IMR-90 (cell line): ENCODE data around the gene SKAP1. TPM values are rescaled to one million over a fixed set of nuclear protein-coding genes. Genes with fewer than 3 reads are reported as not detected.

ENCODE experiments used
- ATAC-seq: fragments of 200-7000 bp; cut with Tn5 transposase; 2 replicates; pipeline ENCODE4 v1.9.1; 2020; ENCODE audit warnings: low read depth, mild to moderate bottlenecking, moderate library complexity
- BruUV-seq: library from RNA; stranded (reverse); fragments of 400-500 nt; replicated peaks from 2 replicates; lab custom pipeline; 2021; lab: Mats Ljungman, UMichigan
- CTCF ChIA-PET: fragments of 300-600 bp; formaldehyde crosslinking; extraction: SDS; loops from one replicate; lab custom pipeline; 2021; ENCODE audit warnings: antibody characterized with exemption; lab: Yijun Ruan, JAX
- POLR2A ChIA-PET: fragments of 300-600 bp; sonication (Branson Sonifier 250); formaldehyde crosslinking; loops from one replicate; lab custom pipeline; 2022; ENCODE audit warnings: antibody characterized with exemption; ENCODE audit not compliant: unreplicated experiment; lab: Charles Lee
- DNase-seq: peaks from one replicate; pipeline ENCODE4 v3.0.0; 2013
- H2AFZ ChIP-seq: replicated peaks from 2 replicates; pipeline ENCODE3; 2013; ENCODE audit warnings: low read length, mild to moderate bottlenecking; ENCODE audit not compliant: poor library complexity
- H2AK5ac ChIP-seq: 2 replicates; pipeline ENCODE4 v1.6.1; 2013; ENCODE audit warnings: low read depth, low read length, inconsistent platforms
- H2AK9ac ChIP-seq: replicated peaks from 2 replicates; pipeline ENCODE3; 2013; ENCODE audit warnings: mild to moderate bottlenecking, low read depth, low read length, moderate library complexity; ENCODE audit not compliant: poor library complexity
- H2BK120ac ChIP-seq: 2 replicates; pipeline ENCODE4 v1.6.1; 2013; ENCODE audit warnings: low read depth, low read length, inconsistent platforms
- H2BK15ac ChIP-seq: 3 replicates; pipeline ENCODE4 v1.6.1; 2013; ENCODE audit warnings: low read depth, low read length, inconsistent platforms
- H2BK20ac ChIP-seq: 2 replicates; pipeline ENCODE4 v1.6.1; 2013; ENCODE audit warnings: low read depth, mild to moderate bottlenecking, inconsistent platforms, low read length, moderate library complexity
- H2BK5ac ChIP-seq: 2 replicates; pipeline ENCODE4 v1.6.1; 2013; ENCODE audit warnings: mild to moderate bottlenecking, low read depth, low read length, inconsistent platforms; ENCODE audit not compliant: poor library complexity, severe bottlenecking
- H3K14ac ChIP-seq: replicated peaks from 2 replicates; pipeline ENCODE4 v1.6.1; 2013; ENCODE audit warnings: low read depth, low read length, inconsistent platforms
- H3K18ac ChIP-seq: 2 replicates; pipeline ENCODE4 v1.6.1; 2013; ENCODE audit warnings: low read depth, low read length, control low read depth
- H3K23ac ChIP-seq: 2 replicates; pipeline ENCODE4 v1.6.1; 2013; ENCODE audit warnings: low read depth, low read length, inconsistent platforms
- H3K27ac ChIP-seq: 2 replicates; pipeline ENCODE4 v1.5.1; 2013; ENCODE audit warnings: mild to moderate bottlenecking, control low read depth, low read length; ENCODE audit not compliant: insufficient read depth
- H3K27me3 ChIP-seq: 2 replicates; pipeline ENCODE4 v1.6.1; 2013; ENCODE audit warnings: low read length; ENCODE audit not compliant: control insufficient read depth, insufficient read depth
- H3K36me3 ChIP-seq: 2 replicates; pipeline ENCODE4 v1.6.1; 2013; ENCODE audit warnings: low read length, mixed read lengths; ENCODE audit not compliant: control insufficient read depth, insufficient read depth
- H3K4ac ChIP-seq: 2 replicates; pipeline ENCODE4 v1.6.1; 2013; ENCODE audit warnings: low read depth, low read length, inconsistent platforms
- H3K4me1 ChIP-seq: 2 replicates; pipeline ENCODE4 v1.6.1; 2013; ENCODE audit warnings: low read length, mixed read lengths; ENCODE audit not compliant: control insufficient read depth, insufficient read depth
- H3K4me2 ChIP-seq: 2 replicates; pipeline ENCODE4 v1.6.1; 2013; ENCODE audit warnings: low read depth, mild to moderate bottlenecking, control low read depth, low read length, moderate library complexity
- H3K4me3 ChIP-seq: 2 replicates; pipeline ENCODE4 v1.5.1; 2013; ENCODE audit warnings: low read depth, mild to moderate bottlenecking, control low read depth, low read length, moderate library complexity; ENCODE audit not compliant: insufficient read depth
- H3K56ac ChIP-seq: 2 replicates; pipeline ENCODE4 v1.6.1; 2013; ENCODE audit warnings: low read length, inconsistent platforms; ENCODE audit not compliant: insufficient read depth; ENCODE audit errors: extremely low read depth
- H3K79me1 ChIP-seq, 2 experiments: 2 replicates each; pipeline ENCODE4 v1.6.1; 2013; ENCODE audit warnings: low read length in 2 of 2, inconsistent platforms in 1 of 2, low read depth in 1 of 2
- H3K9ac ChIP-seq: 2 replicates; pipeline ENCODE4 v1.6.1; 2013; ENCODE audit warnings: low read depth, low read length, control low read depth
- H3K9me1 ChIP-seq: 2 replicates; pipeline ENCODE4 v1.6.1; 2013; ENCODE audit warnings: low read length, inconsistent platforms; ENCODE audit not compliant: insufficient read depth
- H3K9me3 ChIP-seq: 2 replicates; pipeline ENCODE4 v1.6.1; 2013; ENCODE audit warnings: low read length; ENCODE audit not compliant: control insufficient read depth, insufficient read depth
- H4K20me1 ChIP-seq: 2 replicates; pipeline ENCODE4 v1.6.1; 2013; ENCODE audit warnings: low read length, inconsistent platforms; ENCODE audit not compliant: insufficient read depth
- H4K5ac ChIP-seq: 2 replicates; pipeline ENCODE4 v1.6.1; 2013; ENCODE audit warnings: mild to moderate bottlenecking, low read depth, low read length, control low read depth
- H4K8ac ChIP-seq, 2 experiments: 2 replicates each; pipeline ENCODE4 v1.6.1; 2013; ENCODE audit warnings: low read depth in 2 of 2, low read length in 2 of 2, control low read depth in 1 of 2, inconsistent platforms in 1 of 2
- H4K91ac ChIP-seq: 2 replicates; pipeline ENCODE4 v1.6.1; 2013; ENCODE audit warnings: low read depth, low read length, inconsistent platforms; ENCODE audit not compliant: insufficient read depth
- CHD1 ChIP-seq: IDR thresholded peaks from 2 replicates; pipeline ENCODE4 v1.6.1; 2012; ENCODE audit warnings: low read depth, low read length, improper control_type of control experiment
- ELK1 ChIP-seq: fragments of 150-350 bp; IDR thresholded peaks from 2 replicates; pipeline ENCODE4 v1.6.1; 2016; ENCODE audit warnings: low read depth, mild to moderate bottlenecking, low read length, moderate library complexity, borderline replicate concordance
- MAFK ChIP-seq: IDR thresholded peaks from 2 replicates; pipeline ENCODE4 v1.6.1; 2012; ENCODE audit warnings: low read depth, low read length, improper control_type of control experiment
- MAZ ChIP-seq: IDR thresholded peaks from 2 replicates; pipeline ENCODE4 v1.6.1; 2012; ENCODE audit warnings: low read depth, mild to moderate bottlenecking, low read length, improper control_type of control experiment, moderate library complexity, borderline replicate concordance
- MXI1 ChIP-seq: IDR thresholded peaks from 2 replicates; pipeline ENCODE4 v1.6.1; 2012; ENCODE audit warnings: low read depth, mild to moderate bottlenecking, low read length, moderate library complexity, borderline replicate concordance
- POLR2A ChIP-seq: IDR thresholded peaks from 2 replicates; pipeline ENCODE4 v1.6.1; 2012; ENCODE audit warnings: mild to moderate bottlenecking, low read depth, low read length
- RAD21 ChIP-seq: IDR thresholded peaks from 2 replicates; pipeline ENCODE4 v1.6.1; 2012; ENCODE audit warnings: low read length, improper control_type of control experiment
- RCOR1 ChIP-seq: IDR thresholded peaks from 2 replicates; pipeline ENCODE4 v1.6.1; 2012; ENCODE audit warnings: mild to moderate bottlenecking, low read length, improper control_type of control experiment; ENCODE audit not compliant: insufficient replicate concordance
- RFX5 ChIP-seq: IDR thresholded peaks from 2 replicates; pipeline ENCODE4 v1.8.0; 2012; ENCODE audit warnings: low read depth, mild to moderate bottlenecking, low read length, moderate library complexity
- WGBS, 2 experiments: methylation state at CpG; one replicate each; pipeline versions ENCODE4 v1.1.5 to v1.1.7; 2013; ENCODE audit warnings: missing lambda C conversion rate in 2 of 2; ENCODE audit not compliant: insufficient read length in 1 of 2; ENCODE audit errors: extremely low coverage in 2 of 2; 5-methylcytosine and 5-hydroxymethylcytosine counted together
- dilution Hi-C: fragments of 300-500 bp; cut with HindIII; formaldehyde crosslinking; loops from one replicate; pipeline ENCODE4 v1.14.3; 2018; ENCODE audit warnings: low sequenced_read_pairs; ENCODE audit not compliant: unreplicated experiment
- in situ Hi-C: fragments of 300-500 bp; cut with MboI; formaldehyde crosslinking; loops from 3 replicates; pipeline ENCODE4 v1.14.3; 2019; ENCODE audit warnings: low sequenced_read_pairs, inconsistent platforms, mixed read lengths
- intact Hi-C: fragments of 100-400 bp; cut with micrococcal nuclease; formaldehyde crosslinking; loops from 2 replicates; pipeline ENCODE4 v1.10.0; 2022
- polyA plus RNA-seq, 3 experiments: library from polyadenylated mRNA; depleted of rRNA; stranded (reverse); fragments of >200 nt; gene quantifications; 2 replicates each; pipeline ENCODE4 v1.2.3, GENCODE V29; 2012; ENCODE audit warnings: low replicate concordance in 1 of 3
- total RNA-seq: library from RNA; depleted of rRNA; stranded (reverse); fragments of >200 nt; gene quantifications from 2 replicates; pipeline ENCODE4 v1.2.3, GENCODE V29; 2012
- TF ChIP-seq, protein P1 (sequence below): fragments of 150-350 bp; IDR thresholded peaks from 2 replicates; pipeline ENCODE4 v1.6.1; 2017; ENCODE audit warnings: mild to moderate bottlenecking, antibody characterized with exemption, low read length, low read depth

SKAP1 gene
- total and polyA plus RNA-seq, 2 of the 4 experiments (the other 2 are of a cell fraction), result not detected

- no peak overlapping the region for H2AFZ ChIP-seq
- ChIA-PET POLR2A (no interaction called here), CTCF (no interaction called here)
- no TSS peak for BruUV-seq
- H4K5ac ChIP-seq, result no peak overlapping the region
- no peak overlapping the region for H2AK5ac ChIP-seq
- no peak overlapping the region for H2BK15ac ChIP-seq
- no peak overlapping the region for H3K27ac ChIP-seq
- no peak overlapping the region for H3K18ac ChIP-seq
- dilution Hi-C loops, result no loop called here
- H3K4ac ChIP-seq, result no peak overlapping the region
- no peaks in the 10 kb centered on the region for H3K9me1 ChIP-seq
- no peak overlapping the region for H3K4me3 ChIP-seq
- no peak for DNase-seq
- no peaks in the 10 kb centered on the region for H3K79me1 ChIP-seq
- no peaks in the 10 kb centered on the region for H3K36me3 ChIP-seq
- H4K91ac ChIP-seq, result no peak overlapping the region
- no peak overlapping the region for H3K14ac ChIP-seq
- H2AK9ac ChIP-seq, result no peak overlapping the region
- no peak overlapping the region for H2BK120ac ChIP-seq
- H3K4me2 ChIP-seq, result no peak overlapping the region
- H3K9me3 ChIP-seq, result no peaks in the 10 kb centered on the region
- no peaks in the 10 kb centered on the region for H4K20me1 ChIP-seq
- H3K9ac ChIP-seq, result no peak overlapping the region
- H2BK20ac ChIP-seq, result no peak overlapping the region
- ATAC-seq, result no peak
- intact Hi-C loops, result no loop called here
- no peak overlapping the region for H2BK5ac ChIP-seq
- H3K56ac ChIP-seq, result no peak overlapping the region
- no CpG with 5 or more reads among the region's 3 CpGs for WGBS, 2 experiments
- peaks cover 86% of the 10 kb centered on the region for H3K27me3 ChIP-seq
- TF ChIP-seq POLR2A, result no peak
- no peak for TF ChIP-seq RFX5
- TF ChIP-seq, protein P1, sequence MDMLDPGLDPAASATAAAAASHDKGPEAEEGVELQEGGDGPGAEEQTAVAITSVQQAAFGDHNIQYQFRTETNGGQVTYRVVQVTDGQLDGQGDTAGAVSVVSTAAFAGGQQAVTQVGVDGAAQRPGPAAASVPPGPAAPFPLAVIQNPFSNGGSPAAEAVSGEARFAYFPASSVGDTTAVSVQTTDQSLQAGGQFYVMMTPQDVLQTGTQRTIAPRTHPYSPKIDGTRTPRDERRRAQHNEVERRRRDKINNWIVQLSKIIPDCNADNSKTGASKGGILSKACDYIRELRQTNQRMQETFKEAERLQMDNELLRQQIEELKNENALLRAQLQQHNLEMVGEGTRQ, result no peak
- TF ChIP-seq MAFK, result no peak
- no peak for TF ChIP-seq RCOR1
- TF ChIP-seq ELK1, result no peak
- no peak for TF ChIP-seq MXI1
- TF ChIP-seq MAZ, result no peak
- TF ChIP-seq RAD21, result no peak
- TF ChIP-seq CHD1, result no peak
- in situ Hi-C loops, result no loop called here
- no peak overlapping the region for H4K8ac ChIP-seq
- no peak overlapping the region for H3K23ac ChIP-seq
- H3K4me1 ChIP-seq, result no peaks in the 10 kb centered on the region
These were observed 284.8 kb downstream of the SKAP1 start for GRCh38 chr17:48144976-48145798.
